ENCODE data around the gene HTR5A.

HTR5A gene

GRCh38 chr7:155130493-155130892, 60.4 kb downstream of the HTR5A start:
- H3K36me3 ChIP-seq (ENCODE audit: control insufficient read depth in 1 of 2, insufficient read depth in 2 of 2, low read length in 2 of 2) = no peaks in the 10 kb centered on the region
- H3K27ac ChIP-seq (ENCODE audit: low read depth, low read length) = no peak overlapping the region
- H3K4me3 ChIP-seq (ENCODE audit: low read depth in 1 of 2, low read length in 2 of 2) = no peak overlapping the region
- no peaks in the 10 kb centered on the region for H3K4me1 ChIP-seq (ENCODE audit: control insufficient read depth in 1 of 2, insufficient read depth in 2 of 2, low read length in 2 of 2)
- no peaks in the 10 kb centered on the region for H3K9me3 ChIP-seq (ENCODE audit: control insufficient read depth in 1 of 2, low read length in 2 of 2)
- H3K27me3 ChIP-seq (ENCODE audit: control insufficient read depth in 1 of 2, insufficient read depth in 2 of 2, low read length in 2 of 2) = no peaks in the 10 kb centered on the region
- no peak overlapping the region for H3K9ac ChIP-seq (ENCODE audit: low read depth in 1 of 2, low read length in 2 of 2)

GRCh38 chr7:155131090-155131489, 61.0 kb downstream of the HTR5A start:
- H3K9me3 ChIP-seq (ENCODE audit: control insufficient read depth in 1 of 2, low read length in 2 of 2) = no peaks in the 10 kb centered on the region

GRCh38 chr7:155132431-155132830, 62.3 kb downstream of the HTR5A start:
- no peaks in the 10 kb centered on the region for H3K27me3 ChIP-seq (ENCODE audit: control insufficient read depth in 1 of 2, insufficient read depth in 2 of 2, low read length in 2 of 2)
- H3K4me3 ChIP-seq (ENCODE audit: low read depth in 1 of 2, low read length in 2 of 2) = no peak overlapping the region
- no peak overlapping the region for H3K9ac ChIP-seq (ENCODE audit: low read depth in 1 of 2, low read length in 2 of 2)
- no peaks in the 10 kb centered on the region for H3K4me1 ChIP-seq (ENCODE audit: control insufficient read depth in 1 of 2, insufficient read depth in 2 of 2, low read length in 2 of 2)
- no peaks in the 10 kb centered on the region for H3K36me3 ChIP-seq (ENCODE audit: control insufficient read depth in 1 of 2, insufficient read depth in 2 of 2, low read length in 2 of 2)
- no peak overlapping the region for H3K27ac ChIP-seq (ENCODE audit: low read depth, low read length)
- no peaks in the 10 kb centered on the region for H3K9me3 ChIP-seq (ENCODE audit: control insufficient read depth in 1 of 2, low read length in 2 of 2)

More at GRCh38 chr7:155131090-155131489, 61.0 kb downstream of the HTR5A start:
- Histone ChIP-seq H3K27me3 (ENCODE audit: control insufficient read depth in 1 of 2, insufficient read depth in 2 of 2, low read length in 2 of 2) (no peaks in the 10 kb centered on the region), H3K4me1 (ENCODE audit: control insufficient read depth in 1 of 2, insufficient read depth in 2 of 2, low read length in 2 of 2) (no peaks in the 10 kb centered on the region), H3K4me3 (ENCODE audit: low read depth in 1 of 2, low read length in 2 of 2) (no peak overlapping the region), H3K36me3 (ENCODE audit: control insufficient read depth in 1 of 2, insufficient read depth in 2 of 2, low read length in 2 of 2) (no peaks in the 10 kb centered on the region), H3K27ac (ENCODE audit: low read depth, low read length) (no peak overlapping the region), H3K9ac (ENCODE audit: low read depth in 1 of 2, low read length in 2 of 2) (no peak overlapping the region)

- no peaks in the 10 kb centered on the region for H3K4me1 ChIP-seq (ENCODE audit: control insufficient read depth in 1 of 2, insufficient read depth in 2 of 2, low read length in 2 of 2)
- H3K4me3 ChIP-seq (ENCODE audit: low read depth in 1 of 2, low read length in 2 of 2) = no peak overlapping the region
- no peaks in the 10 kb centered on the region for H3K9me3 ChIP-seq (ENCODE audit: control insufficient read depth in 1 of 2, low read length in 2 of 2)
- no peaks in the 10 kb centered on the region for H3K27me3 ChIP-seq (ENCODE audit: control insufficient read depth in 1 of 2, insufficient read depth in 2 of 2, low read length in 2 of 2)
- no peak overlapping the region for H3K27ac ChIP-seq (ENCODE audit: low read depth, low read length)
- no peak overlapping the region for H3K9ac ChIP-seq (ENCODE audit: low read depth in 1 of 2, low read length in 2 of 2)
- no peaks in the 10 kb centered on the region for H3K36me3 ChIP-seq (ENCODE audit: control insufficient read depth in 1 of 2, insufficient read depth in 2 of 2, low read length in 2 of 2)
Observed at GRCh38 chr7:155136619-155137243, 66.6 kb downstream of the HTR5A start.

Data from duodenal mucosa (tissue), 2 donors.